Ovary (tissue), 9 donors: ENCODE results near the gene DTNBP1. TPM values are rescaled to one million over a fixed set of nuclear protein-coding genes. Genes with fewer than 3 reads are reported as not detected.

Experiments
- DNase-seq, 5 donors: peaks; one replicate each; pipeline ENCODE4 v3.0.0-alpha.2; 2019 to 2020
- H3K27ac ChIP-seq, 2 donors: fragments of 200-600 bp; one replicate each; pipeline versions ENCODE4 v1.5.1 to v1.8.0; 2019 to 2022
- H3K27me3 ChIP-seq: fragments of 200-600 bp; one replicate; pipeline ENCODE4 v1.8.0; 2022
- H3K36me3 ChIP-seq: fragments of 200-600 bp; sonication (generic); one replicate; pipeline ENCODE4 v1.5.1; 2019
- H3K4me1 ChIP-seq: one replicate; pipeline ENCODE4 v1.8.1; 2013; ENCODE audit warnings: mild to moderate bottlenecking, moderate library complexity; ENCODE audit not compliant: insufficient read depth
- H3K4me3 ChIP-seq: fragments of 200-600 bp; sonication (generic); one replicate; pipeline ENCODE4 v1.5.1; 2017
- H3K9me3 ChIP-seq, 2 donors: fragments of 200-600 bp in 1 of 2; sonication (generic) in 1 of 2; one replicate each; pipeline versions ENCODE4 v1.5.1 to v1.8.1; 2013 to 2019; ENCODE audit warnings: mild to moderate bottlenecking in 1 of 2, moderate library complexity in 1 of 2
- CTCF ChIP-seq, 3 donors: fragments of 450-650 bp in 2 of 3; fragments of 200-600 bp in 1 of 3; IDR thresholded peaks; one replicate each; pipeline versions ENCODE4 v1.5.1 to v1.8.0; 2016 to 2022; ENCODE audit warnings: antibody characterized with exemption in 3 of 3, mild to moderate bottlenecking in 1 of 3
- EP300 ChIP-seq: sonication (generic); formaldehyde crosslinking; IDR thresholded peaks from one replicate; pipeline ENCODE4 v1.6.1; 2017; ENCODE audit warnings: antibody characterized with exemption
- POLR2A ChIP-seq: fragments of 450-650 bp; IDR thresholded peaks from one replicate; pipeline ENCODE4 v1.6.1; 2017; ENCODE audit warnings: antibody characterized with exemption, mild to moderate bottlenecking, moderate library complexity
- WGBS, 3 donors: extraction: QIAGEN DNeasy Blood & Tissue Kit in 1 of 3; methylation state at CpG; one replicate each; pipeline versions ENCODE4 v1.1.5 to v1.1.7; 2013 to 2017; 5-methylcytosine and 5-hydroxymethylcytosine counted together
- intact Hi-C, 4 donors: fragments of 100-400 bp; cut with DNase I; formaldehyde crosslinking; loops; one replicate each; pipeline versions ENCODE4 v1.11.0 to v1.15.1; 2022 to 2023
- polyA plus RNA-seq, 2 donors: library from polyadenylated mRNA; stranded (reverse); fragments of 200-250 nt in 1 of 2; fragments of 350-450 nt in 1 of 2; fragmentation: Illumina TruSeq in 1 of 2; extraction: RNeasy Lipid Tissue Mini Kit (QIAGEN cat#74804) in 1 of 2; gene quantifications; one replicate each; pipeline ENCODE4 v1.2.3, GENCODE V29; 2013 to 2014
- total RNA-seq, 7 donors: library from RNA; depleted of rRNA in 2 of 7; stranded (reverse); fragments of >200 nt in 2 of 7; fragmentation: NEBNext Ultra II Directional in 3 of 7; extraction: Animal tissue kit (Norgen Biotek cat#: 25700) in 3 of 7; gene quantifications; one replicate each; pipeline versions ENCODE4 v1.1.0 to v1.2.4, GENCODE V29; 2016 to 2023
- donor health status: DM: no; HTN: no; CAD: no; lungs with moderate emphysema.
- donor health status: DM: no; HTN: no; CAD: no.
- donor health status: Bipolar disorder and iron deficiency.
- donor health status: DM: yes; HTN: yes; CAD: no.
- donor health status: DM: no; HTN: no; CAD: no.
- donor health status: DM: yes; HTN: yes; CAD: no.

The DTNBP1 gene
- total and polyA plus RNA-seq, 9 donors, result 11.0 to 21.4 (median 15.6) TPM

GRCh38 chr6:15526212-15526701 lies 136.6 kb downstream of the DTNBP1 start:
- TF ChIP-seq CTCF (IDR thresholded peaks at IDR 0.05), result no peak
- no peak for TF ChIP-seq POLR2A
- no peak for TF ChIP-seq EP300
- intact Hi-C loops, result no loop called here
- 92 to 94% (median 94%) methylated on average over 13 of the region's 13 CpGs for WGBS, 3 donors
- H3K27me3 ChIP-seq, result no peaks in the 10 kb centered on the region
- no peak overlapping the region for H3K4me3 ChIP-seq
- H3K4me1 ChIP-seq, result no peaks in the 10 kb centered on the region
- H3K36me3 ChIP-seq, result no peaks in the 10 kb centered on the region
- no peak overlapping the region for H3K27ac ChIP-seq
- no peak for DNase-seq
- no peaks in the 10 kb centered on the region for H3K9me3 ChIP-seq

GRCh38 chr6:15524861-15525401 lies 137.9 kb downstream of the DTNBP1 start:
- Histone ChIP-seq H3K4me1 (no peaks in the 10 kb centered on the region), H3K4me3 (no peak overlapping the region), H3K36me3 (no peaks in the 10 kb centered on the region), H3K27me3 (no peaks in the 10 kb centered on the region), H3K9me3 (no peaks in the 10 kb centered on the region), H3K27ac (no peak overlapping the region)
- TF ChIP-seq CTCF (IDR thresholded peaks at IDR 0.05) (no peak), POLR2A (no peak), EP300 (no peak)
- 96 to 97% (median 97%) methylated on average over 14 of the region's 14 CpGs for WGBS, 3 donors
- intact Hi-C loops, result no loop called here
- DNase-seq, result no peak

GRCh38 chr6:15523679-15524630 lies 138.9 kb downstream of the DTNBP1 start:
- TF ChIP-seq CTCF (IDR thresholded peaks at IDR 0.05), result no peak
- no peak for TF ChIP-seq POLR2A
- TF ChIP-seq EP300, result no peak
- no peaks in the 10 kb centered on the region for H3K9me3 ChIP-seq
- intact Hi-C loops, result no loop called here
- no peaks in the 10 kb centered on the region for H3K27me3 ChIP-seq
- no peak overlapping the region for H3K27ac ChIP-seq
- H3K36me3 ChIP-seq, result no peaks in the 10 kb centered on the region
- no peaks in the 10 kb centered on the region for H3K4me1 ChIP-seq
- no peak overlapping the region for H3K4me3 ChIP-seq
- DNase-seq, result no peak
- 94 to 97% (median 97%) methylated on average over 23 of the region's 23 CpGs for WGBS, 3 donors

GRCh38 chr6:15522856-15523529 lies 139.8 kb downstream of the DTNBP1 start:
- intact Hi-C loops, result no loop called here
- 91 to 93% (median 92%) methylated on average over 16 of the region's 16 CpGs for WGBS, 3 donors
- Histone ChIP-seq H3K27ac (no peak overlapping the region), H3K4me1 (no peaks in the 10 kb centered on the region), H3K4me3 (no peak overlapping the region), H3K36me3 (no peaks in the 10 kb centered on the region), H3K27me3 (no peaks in the 10 kb centered on the region), H3K9me3 (no peaks in the 10 kb centered on the region)
- TF ChIP-seq CTCF (IDR thresholded peaks at IDR 0.05) (no peak), EP300 (no peak), POLR2A (no peak)
- peak in 1 of 5 donors; percentile 11 for DNase-seq
